ENCODE measurements around the gene FXYD5. TPM values are rescaled to one million over a fixed set of nuclear protein-coding genes. Genes with fewer than 3 reads are reported as not detected.

The FXYD5 gene
- total RNA-seq, 4 donors from 2014 or later = 5.2 to 23.3 (median 14.3) TPM

DNA sequence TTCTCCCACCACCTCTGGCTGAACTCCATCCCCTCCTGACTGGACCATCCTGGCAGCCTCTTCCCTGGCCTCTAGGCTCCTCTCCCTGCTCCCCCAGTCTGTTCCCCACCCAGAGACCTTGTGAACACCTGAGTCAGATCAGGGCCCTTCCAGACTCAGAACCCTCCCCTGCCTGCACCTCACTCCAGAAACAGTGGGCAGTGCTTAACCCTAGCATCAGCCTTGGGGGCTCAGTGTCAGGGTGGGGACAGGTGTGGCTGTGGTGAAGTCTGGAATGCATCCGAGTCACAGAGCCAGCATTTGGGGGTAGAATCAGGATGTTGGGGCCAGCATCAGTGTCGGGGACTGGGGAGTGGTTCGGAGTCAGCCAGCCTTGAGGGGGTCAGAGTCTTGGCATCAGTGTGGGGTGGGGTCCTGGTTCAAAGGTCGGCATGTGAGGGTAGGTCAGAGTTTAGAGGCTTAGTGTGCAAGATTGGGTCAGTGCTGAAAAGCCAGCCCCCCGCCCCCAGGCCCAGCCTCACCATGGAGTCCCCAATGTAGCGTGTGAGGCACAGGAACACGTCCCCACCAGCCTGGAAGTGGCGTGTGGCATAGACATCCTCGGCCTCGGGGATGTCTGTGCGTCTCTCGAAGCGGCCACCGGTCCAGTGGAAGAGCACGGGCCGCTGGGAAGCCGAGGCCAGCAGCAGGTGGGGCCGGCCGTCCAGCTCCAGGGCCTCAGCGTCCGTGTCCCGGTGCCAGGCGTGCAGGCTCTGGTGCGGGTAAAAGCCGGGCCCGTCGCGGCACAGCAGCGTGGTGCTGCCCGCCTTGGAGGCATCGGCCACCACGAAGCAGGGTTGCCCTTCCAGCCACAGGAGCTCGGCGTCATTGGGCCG lies 28.5 kb upstream of the FXYD5 start:
- H3K27me3 ChIP-seq = no peaks in the 10 kb centered on the region
- no peaks in the 10 kb centered on the region for H3K9me3 ChIP-seq
- H3K27ac ChIP-seq = peak overlapping the region; percentile 91 to 93 (median 93)
- peaks cover 33 to 63% of the 10 kb centered on the region in 2 donors for H3K4me1 ChIP-seq
- H3K36me3 ChIP-seq = no peaks in the 10 kb centered on the region
- DNase-seq (no peak), ATAC-seq (no peak)
- peak overlapping the region in 3 of 4 donors; percentile 0 to 21 (median 9) for H3K4me3 ChIP-seq
- in situ Hi-C loops (cut with MboI; ENCODE audit: low sequenced_read_pairs in 4 of 4) (no loop called here), intact Hi-C loops (cut with DNase I; ENCODE audit: low total_unique reads) (no loop called here)
- TF ChIP-seq, protein P1, sequence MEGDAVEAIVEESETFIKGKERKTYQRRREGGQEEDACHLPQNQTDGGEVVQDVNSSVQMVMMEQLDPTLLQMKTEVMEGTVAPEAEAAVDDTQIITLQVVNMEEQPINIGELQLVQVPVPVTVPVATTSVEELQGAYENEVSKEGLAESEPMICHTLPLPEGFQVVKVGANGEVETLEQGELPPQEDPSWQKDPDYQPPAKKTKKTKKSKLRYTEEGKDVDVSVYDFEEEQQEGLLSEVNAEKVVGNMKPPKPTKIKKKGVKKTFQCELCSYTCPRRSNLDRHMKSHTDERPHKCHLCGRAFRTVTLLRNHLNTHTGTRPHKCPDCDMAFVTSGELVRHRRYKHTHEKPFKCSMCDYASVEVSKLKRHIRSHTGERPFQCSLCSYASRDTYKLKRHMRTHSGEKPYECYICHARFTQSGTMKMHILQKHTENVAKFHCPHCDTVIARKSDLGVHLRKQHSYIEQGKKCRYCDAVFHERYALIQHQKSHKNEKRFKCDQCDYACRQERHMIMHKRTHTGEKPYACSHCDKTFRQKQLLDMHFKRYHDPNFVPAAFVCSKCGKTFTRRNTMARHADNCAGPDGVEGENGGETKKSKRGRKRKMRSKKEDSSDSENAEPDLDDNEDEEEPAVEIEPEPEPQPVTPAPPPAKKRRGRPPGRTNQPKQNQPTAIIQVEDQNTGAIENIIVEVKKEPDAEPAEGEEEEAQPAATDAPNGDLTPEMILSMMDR (IDR thresholded peaks at IDR 0.05 in 4 of 5, conservative IDR thresholded peaks at IDR 0.05 in 1 of 5) = no peak
- TF ChIP-seq POLR2A (IDR thresholded peaks at IDR 0.05) = no peak

DNA sequence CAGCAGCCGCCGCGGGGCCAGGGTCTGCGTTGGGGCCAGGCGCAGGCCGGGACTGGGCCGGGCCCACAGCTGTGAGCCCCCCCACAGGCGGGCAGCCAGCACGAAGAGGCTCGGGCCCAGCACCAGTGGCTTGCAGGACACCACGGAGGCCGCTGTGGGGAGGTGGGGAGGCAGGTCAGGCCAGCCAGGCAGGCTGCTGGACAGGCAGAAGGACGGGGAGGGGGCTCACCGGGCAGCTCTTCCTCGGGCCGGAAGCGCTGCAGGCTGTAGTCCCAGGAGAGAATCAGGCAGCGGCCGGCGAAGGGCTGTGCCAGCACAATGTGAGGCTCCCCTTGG lies 27.9 kb upstream of the FXYD5 start:
- TF ChIP-seq POLR2A (IDR thresholded peaks at IDR 0.05) = no peak
- TF ChIP-seq, protein P1 (IDR thresholded peaks at IDR 0.05 in 4 of 5, conservative IDR thresholded peaks at IDR 0.05 in 1 of 5) = no peak
- Histone ChIP-seq H3K4me1 (peaks cover 33 to 65% of the 10 kb centered on the region in 2 donors), H3K9me3 (no peaks in the 10 kb centered on the region), H3K4me3 (peak overlapping the region in 3 of 4 donors; percentile 0 to 21 (median 9)), H3K27me3 (no peaks in the 10 kb centered on the region), H3K36me3 (no peaks in the 10 kb centered on the region), H3K27ac (peak overlapping the region; percentile 91 to 93 (median 93))
- ATAC-seq (no peak), DNase-seq (no peak)
- intact Hi-C loops (cut with DNase I; ENCODE audit: low total_unique reads) (no loop called here), in situ Hi-C loops (cut with MboI; ENCODE audit: low sequenced_read_pairs in 4 of 4) (no loop called here)

DNA sequence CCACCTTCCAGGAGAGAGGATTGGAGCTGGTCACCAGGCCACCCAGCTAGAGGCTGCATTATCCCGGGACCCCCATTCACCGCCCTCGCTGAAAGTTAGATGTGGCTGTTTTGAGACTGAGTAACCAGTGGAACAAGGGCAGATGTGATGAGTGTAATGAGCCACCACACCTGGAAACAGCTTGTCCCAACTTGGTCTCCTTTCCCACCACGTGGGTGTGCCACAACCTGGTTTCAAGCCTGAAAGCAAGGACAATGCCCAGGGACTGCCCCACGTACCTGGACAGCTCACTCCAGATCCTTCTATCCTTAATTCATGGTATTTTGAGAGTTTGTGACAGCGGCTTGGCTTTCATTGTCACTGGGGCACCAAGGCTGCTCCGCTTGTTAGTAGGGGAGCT lies 26.7 kb upstream of the FXYD5 start:
- Histone ChIP-seq H3K27me3 (no peaks in the 10 kb centered on the region), H3K4me1 (peaks cover 31 to 62% of the 10 kb centered on the region in 2 donors), H3K27ac (peak overlapping the region; percentile 91 to 93 (median 93)), H3K9me3 (no peaks in the 10 kb centered on the region), H3K4me3 (no peak overlapping the region), H3K36me3 (no peaks in the 10 kb centered on the region)
- no peak for TF ChIP-seq POLR2A (IDR thresholded peaks at IDR 0.05)
- TF ChIP-seq, protein P1 (IDR thresholded peaks at IDR 0.05 in 4 of 5, conservative IDR thresholded peaks at IDR 0.05 in 1 of 5) = no peak
- in situ Hi-C loops (cut with MboI; ENCODE audit: low sequenced_read_pairs in 4 of 4) (no loop called here), intact Hi-C loops (cut with DNase I; ENCODE audit: low total_unique reads) (no loop called here)
- DNase-seq = no peak
- no peak for ATAC-seq

DNA sequence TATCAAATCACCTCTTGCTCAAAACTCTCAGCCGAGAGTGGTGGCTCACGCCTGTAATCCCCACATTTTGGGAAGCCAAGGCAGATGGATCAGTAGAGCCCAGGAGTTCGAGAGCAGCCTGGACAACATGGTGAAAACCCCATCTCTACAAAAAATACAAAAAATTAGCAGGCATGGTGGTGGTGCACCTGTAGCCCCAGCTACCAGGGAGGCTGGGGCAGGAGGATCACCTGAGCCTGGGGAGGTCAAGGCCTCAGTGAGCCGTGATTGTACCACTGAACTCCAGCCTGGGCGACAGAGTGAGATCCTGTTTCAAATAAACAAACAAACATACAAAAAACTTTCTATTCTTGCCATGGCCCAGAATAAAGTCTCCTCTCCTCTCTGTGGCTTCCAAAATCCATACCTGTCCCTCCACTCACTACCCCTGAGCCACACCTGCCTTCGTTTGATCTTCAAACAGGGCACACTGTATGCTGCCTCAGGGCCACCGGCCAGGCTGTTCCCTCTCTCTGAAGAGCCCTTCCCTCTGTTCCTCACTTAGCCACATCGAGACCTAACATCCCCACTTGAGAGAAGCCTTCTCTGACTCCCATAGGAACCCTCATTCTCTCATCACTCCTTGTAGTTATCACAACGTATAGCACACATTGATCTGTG lies 26.0 kb upstream of the FXYD5 start:
- Histone ChIP-seq H3K9me3 (no peaks in the 10 kb centered on the region), H3K4me3 (no peak overlapping the region), H3K36me3 (no peaks in the 10 kb centered on the region), H3K27me3 (no peaks in the 10 kb centered on the region), H3K27ac (peak overlapping the region; percentile 91 to 93 (median 93)), H3K4me1 (peaks cover 25 to 55% of the 10 kb centered on the region in 2 donors)
- intact Hi-C loops (cut with DNase I; ENCODE audit: low total_unique reads) = no loop called here
- no peak for ATAC-seq
- no peak for TF ChIP-seq POLR2A (IDR thresholded peaks at IDR 0.05)
- TF ChIP-seq, protein P1 (IDR thresholded peaks at IDR 0.05 in 4 of 5, conservative IDR thresholded peaks at IDR 0.05 in 1 of 5) = no peak
- no peak for DNase-seq
- in situ Hi-C loops (cut with MboI; ENCODE audit: low sequenced_read_pairs in 4 of 4) = no loop called here
